OCI-LY1 (cell line): Measurements from ENCODE around the gene PRPS1.

Source experiments
- CTCF ChIP-seq: fragments of 200-600 bp; sonication (generic), shearing (Covaris generic); IDR thresholded peaks from 2 replicates; pipeline ENCODE4 v1.5.1; 2017; ENCODE audit warnings: mild to moderate bottlenecking, antibody characterized with exemption, low read length, moderate library complexity, mixed read lengths
- EZH2 ChIP-seq: fragments of 200-600 bp; sonication (generic), shearing (Covaris generic); IDR thresholded peaks from 2 replicates; pipeline ENCODE4 v1.8.0; 2017; ENCODE audit warnings: borderline replicate concordance, mixed run types, mild to moderate bottlenecking, antibody characterized with exemption, low read length, moderate library complexity, mixed read lengths

DNA sequence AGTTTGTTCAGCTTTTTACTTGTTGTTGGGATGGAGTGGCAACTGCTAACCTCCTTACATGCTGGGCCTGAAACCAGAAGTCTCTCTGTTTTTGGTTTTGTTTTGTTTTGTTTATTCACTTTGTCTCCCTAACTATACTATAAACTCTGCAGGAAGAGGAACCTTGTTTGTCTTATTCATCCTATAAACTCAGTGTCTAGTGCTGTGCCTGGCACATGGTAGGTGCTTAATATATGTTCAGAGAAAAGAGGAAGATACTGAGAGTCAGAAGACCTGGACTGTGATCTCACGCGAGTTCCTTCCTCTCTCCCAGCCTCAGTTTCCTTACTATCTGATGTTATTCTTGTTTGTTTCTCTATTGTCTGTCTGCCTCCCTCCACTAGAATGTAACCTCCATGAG, 71.3 kb downstream of the PRPS1 start:
- TF ChIP-seq CTCF (no peak), EZH2 (no peak)
